HepG2 (cell line): ENCODE data around the gene RBM3. TPM values are rescaled to one million over a fixed set of nuclear protein-coding genes. Genes with fewer than 3 reads are reported as not detected.
A peak's percentile ranks its signal among the peaks of the same experiment; 100 is the strongest.

ENCODE experiments used
- ETV5 ChIP-seq: IDR thresholded peaks from 2 replicates; pipeline ENCODE4 v1.6.1; 2018; ENCODE audit warnings: missing biosample characterization, missing genetic modification reagents, inconsistent platforms, borderline replicate concordance
- FLYWCH1 ChIP-seq: sonication (generic); formaldehyde crosslinking; IDR thresholded peaks from 2 replicates; pipeline ENCODE4 v1.8.1; 2023; ENCODE audit warnings: mild to moderate bottlenecking, missing genetic modification reagents
- HDAC2 ChIP-seq: sonication (generic); formaldehyde crosslinking; IDR thresholded peaks from 2 replicates; pipeline ENCODE4 v1.4.0; 2020; ENCODE audit warnings: missing genetic modification reagents
- HMGA1 ChIP-seq: sonication (generic); formaldehyde crosslinking; conservative IDR thresholded peaks from 2 replicates; pipeline ENCODE4 v1.4.0; 2020; ENCODE audit warnings: missing genetic modification reagents
- HNF4A ChIP-seq: sonication (generic); formaldehyde crosslinking; IDR thresholded peaks from 2 replicates; pipeline ENCODE4 v1.4.0; 2020; ENCODE audit warnings: missing genetic modification reagents
- HOXA3 ChIP-seq: sonication (generic); formaldehyde crosslinking; IDR thresholded peaks from 2 replicates; pipeline ENCODE4 v1.5.0; 2020; ENCODE audit warnings: missing genetic modification reagents
- IKZF4 ChIP-seq: sonication (generic); formaldehyde crosslinking; IDR thresholded peaks from 2 replicates; pipeline ENCODE4 v1.5.1; 2020; ENCODE audit warnings: borderline replicate concordance, mild to moderate bottlenecking, low read depth, missing genetic modification reagents; ENCODE audit errors: not compliant biosample characterization
- JUN ChIP-seq: sonication (generic); formaldehyde crosslinking; IDR thresholded peaks from 2 replicates; pipeline ENCODE4 v1.4.0; 2020; ENCODE audit warnings: mild to moderate bottlenecking, missing genetic modification reagents
- MEIS2 ChIP-seq: sonication (generic); formaldehyde crosslinking; IDR thresholded peaks from 2 replicates; pipeline ENCODE4 v1.9.0; 2021; ENCODE audit warnings: mild to moderate bottlenecking, missing genetic modification reagents
- NFYC ChIP-seq: IDR thresholded peaks from 2 replicates; pipeline ENCODE4 v1.6.1; 2016; ENCODE audit warnings: missing genetic modification reagents, missing compliant biosample characterization
- RBM39 ChIP-seq: fragments of 200-400 bp; formaldehyde crosslinking; IDR thresholded peaks from one replicate; pipeline ENCODE4 v1.6.1; 2018; ENCODE audit warnings: antibody characterized with exemption, mild to moderate bottlenecking, low read depth, low read length; ENCODE audit not compliant: poor library complexity, severe bottlenecking
- RXRB ChIP-seq: IDR thresholded peaks from 2 replicates; pipeline ENCODE4 v1.6.1; 2016; ENCODE audit warnings: borderline replicate concordance, missing genetic modification reagents, missing compliant biosample characterization
- TOE1 ChIP-seq: sonication (generic); formaldehyde crosslinking; IDR thresholded peaks from 2 replicates; pipeline ENCODE4 v1.4.0; 2020; ENCODE audit warnings: mild to moderate bottlenecking, missing genetic modification reagents
- ZBTB38 ChIP-seq: sonication (generic); formaldehyde crosslinking; IDR thresholded peaks from 2 replicates; pipeline ENCODE4 v1.5.1; 2020; ENCODE audit warnings: mild to moderate bottlenecking, missing genetic modification reagents
- ZMAT3 ChIP-seq: sonication (generic); formaldehyde crosslinking; conservative IDR thresholded peaks from 2 replicates; pipeline ENCODE4 v1.7.0; 2021; ENCODE audit warnings: missing genetic modification reagents
- ZNF234 ChIP-seq: sonication (generic); formaldehyde crosslinking; conservative IDR thresholded peaks from 2 replicates; pipeline ENCODE4 v1.5.1; 2020; ENCODE audit warnings: mild to moderate bottlenecking, missing genetic modification reagents
- ZNF235 ChIP-seq: sonication (generic); formaldehyde crosslinking; IDR thresholded peaks from 2 replicates; pipeline ENCODE4 v1.8.1; 2023; ENCODE audit warnings: mild to moderate bottlenecking, missing genetic modification reagents, borderline replicate concordance
- ZNF44 ChIP-seq: sonication (generic); formaldehyde crosslinking; IDR thresholded peaks from 2 replicates; pipeline ENCODE4 v1.5.1; 2020; ENCODE audit warnings: mild to moderate bottlenecking, missing genetic modification reagents
- ZNF724P ChIP-seq: sonication (generic); formaldehyde crosslinking; IDR thresholded peaks from 2 replicates; pipeline ENCODE4 v1.8.0; 2022; ENCODE audit warnings: missing genetic modification reagents, borderline replicate concordance
- polyA plus RNA-seq, 8 experiments: library from polyadenylated mRNA; depleted of rRNA in 3 of 8; stranded (reverse) in 7 of 8; unstranded in 1 of 8; fragments of >200 nt; fragmentation: Illumina TruSeq in 4 of 8; extraction: Trizol in 4 of 8; gene quantifications; 2 replicates each; pipeline versions ENCODE4 v1.2.1 to v1.2.3, GENCODE V29; 2011 to 2016; ENCODE audit warnings: low read depth in 4 of 8, missing spikeins in 1 of 8, mixed read lengths in 1 of 8; ENCODE audit not compliant: insufficient read depth in 1 of 8
- total RNA-seq, 5 experiments: library from RNA; depleted of rRNA; stranded (reverse); fragments of >200 nt; fragmentation: Illumina TruSeq; extraction: Trizol; gene quantifications; 2 replicates each; pipeline ENCODE4 v1.2.3, GENCODE V29; 2016; ENCODE audit warnings: low read depth in 1 of 5
- TF ChIP-seq, protein P1 (sequence below): sonication (generic); formaldehyde crosslinking; IDR thresholded peaks from 2 replicates; pipeline ENCODE4 v1.8.1; 2023; ENCODE audit warnings: mild to moderate bottlenecking, missing genetic modification reagents, borderline replicate concordance
- TF ChIP-seq, protein P2 (sequence below): sonication (generic); formaldehyde crosslinking; IDR thresholded peaks from 2 replicates; pipeline ENCODE4 v1.8.0; 2022; ENCODE audit warnings: mild to moderate bottlenecking, missing genetic modification reagents
- TF ChIP-seq, protein P3 (sequence below): sonication (generic); formaldehyde crosslinking; IDR thresholded peaks from 2 replicates; pipeline ENCODE4 v1.4.0; 2020; ENCODE audit warnings: missing genetic modification reagents
- TF ChIP-seq, protein P4 (sequence below): sonication (generic); formaldehyde crosslinking; IDR thresholded peaks from 2 replicates; pipeline ENCODE4 v1.5.0; 2020; ENCODE audit warnings: missing genetic modification reagents

RBM3 gene
- total and polyA plus RNA-seq, 2 of the 13 experiments (the other 11 are each of a cell fraction or from before 2014, with no cell fraction given), result 123 to 182 TPM

GRCh38 chrX:48574270-48575266 is at the start of gene RBM3 (continued):
- TF ChIP-seq, protein P1, sequence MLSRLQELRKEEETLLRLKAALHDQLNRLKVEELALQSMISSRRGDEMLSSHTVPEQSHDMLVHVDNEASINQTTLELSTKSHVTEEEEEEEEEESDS (CRISPR knock-in tag), result 0 out of 2 replicates have a peak, but pooled peaks have one; percentile 54
- TF ChIP-seq IKZF4 (CRISPR knock-in tag) (peak; percentile 32), ZBTB38 (CRISPR knock-in tag) (peak; percentile 27; the same call in 1 of the 2 replicates), ZNF44 (no peak), HDAC2 (peak; percentile 27; the same call in 1 of the 2 replicates), ETV5 (CRISPR knock-in tag) (peak; percentile 48; the same call in 1 of the 2 replicates), FLYWCH1 (CRISPR knock-in tag) (no peak), JUN (CRISPR knock-in tag) (no peak), RXRB (CRISPR knock-in tag) (no peak; the same call in 1 of the 2 replicates), HNF4A (CRISPR knock-in tag) (no peak), ZNF235 (0 out of 2 replicates have a peak, but pooled peaks have one; percentile 36), HOXA3 (peak; percentile 61), ZMAT3 (CRISPR knock-in tag) (peak; percentile 82), NFYC (CRISPR knock-in tag) (peak; percentile 82), TOE1 (CRISPR knock-in tag) (no peak), ZNF234 (CRISPR knock-in tag) (no peak), RBM39 (peak; percentile 75), MEIS2 (CRISPR knock-in tag) (0 out of 2 replicates have a peak, but pooled peaks have one; percentile 21), HMGA1 (CRISPR knock-in tag) (no peak), ZNF724P (CRISPR knock-in tag) (no peak)
- TF ChIP-seq, protein P2, sequence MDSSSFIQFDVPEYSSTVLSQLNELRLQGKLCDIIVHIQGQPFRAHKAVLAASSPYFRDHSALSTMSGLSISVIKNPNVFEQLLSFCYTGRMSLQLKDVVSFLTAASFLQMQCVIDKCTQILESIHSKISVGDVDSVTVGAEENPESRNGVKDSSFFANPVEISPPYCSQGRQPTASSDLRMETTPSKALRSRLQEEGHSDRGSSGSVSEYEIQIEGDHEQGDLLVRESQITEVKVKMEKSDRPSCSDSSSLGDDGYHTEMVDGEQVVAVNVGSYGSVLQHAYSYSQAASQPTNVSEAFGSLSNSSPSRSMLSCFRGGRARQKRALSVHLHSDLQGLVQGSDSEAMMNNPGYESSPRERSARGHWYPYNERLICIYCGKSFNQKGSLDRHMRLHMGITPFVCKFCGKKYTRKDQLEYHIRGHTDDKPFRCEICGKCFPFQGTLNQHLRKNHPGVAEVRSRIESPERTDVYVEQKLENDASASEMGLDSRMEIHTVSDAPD (CRISPR knock-in tag), result 0 out of 2 replicates have a peak, but pooled peaks have one; percentile 9
- TF ChIP-seq, protein P3, sequence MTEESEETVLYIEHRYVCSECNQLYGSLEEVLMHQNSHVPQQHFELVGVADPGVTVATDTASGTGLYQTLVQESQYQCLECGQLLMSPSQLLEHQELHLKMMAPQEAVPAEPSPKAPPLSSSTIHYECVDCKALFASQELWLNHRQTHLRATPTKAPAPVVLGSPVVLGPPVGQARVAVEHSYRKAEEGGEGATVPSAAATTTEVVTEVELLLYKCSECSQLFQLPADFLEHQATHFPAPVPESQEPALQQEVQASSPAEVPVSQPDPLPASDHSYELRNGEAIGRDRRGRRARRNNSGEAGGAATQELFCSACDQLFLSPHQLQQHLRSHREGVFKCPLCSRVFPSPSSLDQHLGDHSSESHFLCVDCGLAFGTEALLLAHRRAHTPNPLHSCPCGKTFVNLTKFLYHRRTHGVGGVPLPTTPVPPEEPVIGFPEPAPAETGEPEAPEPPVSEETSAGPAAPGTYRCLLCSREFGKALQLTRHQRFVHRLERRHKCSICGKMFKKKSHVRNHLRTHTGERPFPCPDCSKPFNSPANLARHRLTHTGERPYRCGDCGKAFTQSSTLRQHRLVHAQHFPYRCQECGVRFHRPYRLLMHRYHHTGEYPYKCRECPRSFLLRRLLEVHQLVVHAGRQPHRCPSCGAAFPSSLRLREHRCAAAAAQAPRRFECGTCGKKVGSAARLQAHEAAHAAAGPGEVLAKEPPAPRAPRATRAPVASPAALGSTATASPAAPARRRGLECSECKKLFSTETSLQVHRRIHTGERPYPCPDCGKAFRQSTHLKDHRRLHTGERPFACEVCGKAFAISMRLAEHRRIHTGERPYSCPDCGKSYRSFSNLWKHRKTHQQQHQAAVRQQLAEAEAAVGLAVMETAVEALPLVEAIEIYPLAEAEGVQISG (CRISPR knock-in tag), result peak; percentile 50
- TF ChIP-seq, protein P4, sequence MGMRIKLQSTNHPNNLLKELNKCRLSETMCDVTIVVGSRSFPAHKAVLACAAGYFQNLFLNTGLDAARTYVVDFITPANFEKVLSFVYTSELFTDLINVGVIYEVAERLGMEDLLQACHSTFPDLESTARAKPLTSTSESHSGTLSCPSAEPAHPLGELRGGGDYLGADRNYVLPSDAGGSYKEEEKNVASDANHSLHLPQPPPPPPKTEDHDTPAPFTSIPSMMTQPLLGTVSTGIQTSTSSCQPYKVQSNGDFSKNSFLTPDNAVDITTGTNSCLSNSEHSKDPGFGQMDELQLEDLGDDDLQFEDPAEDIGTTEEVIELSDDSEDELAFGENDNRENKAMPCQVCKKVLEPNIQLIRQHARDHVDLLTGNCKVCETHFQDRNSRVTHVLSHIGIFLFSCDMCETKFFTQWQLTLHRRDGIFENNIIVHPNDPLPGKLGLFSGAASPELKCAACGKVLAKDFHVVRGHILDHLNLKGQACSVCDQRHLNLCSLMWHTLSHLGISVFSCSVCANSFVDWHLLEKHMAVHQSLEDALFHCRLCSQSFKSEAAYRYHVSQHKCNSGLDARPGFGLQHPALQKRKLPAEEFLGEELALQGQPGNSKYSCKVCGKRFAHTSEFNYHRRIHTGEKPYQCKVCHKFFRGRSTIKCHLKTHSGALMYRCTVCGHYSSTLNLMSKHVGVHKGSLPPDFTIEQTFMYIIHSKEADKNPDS (CRISPR knock-in tag), result no peak
